OCI-LY1 (cell line): ENCODE results near the gene KMO.

Experiments used
- H2AFZ ChIP-seq: fragments of 200-600 bp; sonication (generic), shearing (Covaris generic); 2 replicates; pipeline ENCODE4 v1.6.0; 2014; ENCODE audit warnings: antibody characterized with exemption, mild to moderate bottlenecking, low read length
- H3F3A ChIP-seq: fragments of 200-600 bp; sonication (generic), shearing (Covaris generic); 2 replicates; pipeline ENCODE4 v1.6.0; 2014; ENCODE audit warnings: mild to moderate bottlenecking, antibody characterized with exemption, low read length, moderate library complexity; ENCODE audit not compliant: insufficient read depth
- H3K27ac ChIP-seq: fragments of 200-600 bp; sonication (generic); 2 replicates; pipeline ENCODE4 v1.5.1; 2014; ENCODE audit warnings: low read length, mixed run types, mild to moderate bottlenecking, low read depth; ENCODE audit not compliant: poor library complexity, severe bottlenecking
- H3K27me3 ChIP-seq: fragments of 200-600 bp; sonication (generic); 2 replicates; pipeline ENCODE4 v1.6.0; 2014; ENCODE audit warnings: antibody characterized with exemption, mild to moderate bottlenecking, low read length, moderate library complexity; ENCODE audit not compliant: insufficient read depth
- H3K36me3 ChIP-seq: fragments of 200-600 bp; sonication (generic); 2 replicates; pipeline ENCODE4 v1.6.1; 2014; ENCODE audit warnings: mild to moderate bottlenecking, antibody characterized with exemption, low read length, moderate library complexity, mixed read lengths; ENCODE audit not compliant: insufficient read depth
- H3K4me1 ChIP-seq: fragments of 200-600 bp; sonication (generic); 2 replicates; pipeline ENCODE4 v1.5.1; 2014; ENCODE audit warnings: mild to moderate bottlenecking, low read length, moderate library complexity; ENCODE audit not compliant: insufficient read depth, severe bottlenecking
- H3K4me2 ChIP-seq: fragments of 200-600 bp; sonication (generic), shearing (Covaris generic); 2 replicates; pipeline ENCODE4 v1.6.1; 2014; ENCODE audit warnings: low read length
- H3K4me3 ChIP-seq: fragments of 200-600 bp; sonication (generic); 2 replicates; pipeline ENCODE4 v1.5.1; 2014; ENCODE audit warnings: low read length, low read depth, mild to moderate bottlenecking, mixed read lengths; ENCODE audit not compliant: poor library complexity, severe bottlenecking
- H3K79me2 ChIP-seq: fragments of 200-600 bp; shearing (Covaris generic); 2 replicates; pipeline ENCODE4 v1.6.1; 2016; ENCODE audit warnings: mixed run types, low read length, mixed read lengths; ENCODE audit not compliant: insufficient read depth
- H3K9ac ChIP-seq: fragments of 200-600 bp; sonication (generic), shearing (Covaris generic); 2 replicates; pipeline ENCODE4 v1.6.1; 2014; ENCODE audit warnings: mild to moderate bottlenecking, low read length, mixed read lengths
- H3K9me2 ChIP-seq: fragments of 200-600 bp; sonication (generic), shearing (Covaris generic); 2 replicates; pipeline ENCODE4 v1.6.1; 2014; ENCODE audit warnings: low read depth, mild to moderate bottlenecking, low read length, mixed read lengths
- H3K9me3 ChIP-seq: fragments of 200-600 bp; shearing (Covaris generic); 2 replicates; pipeline ENCODE4 v1.6.1; 2014; ENCODE audit warnings: low read length, mixed read lengths
- H4K20me1 ChIP-seq: fragments of 200-600 bp; sonication (generic), shearing (Covaris generic); 2 replicates; pipeline ENCODE4 v1.6.0; 2016; ENCODE audit warnings: mild to moderate bottlenecking, low read length; ENCODE audit not compliant: insufficient read depth
- CTCF ChIP-seq: fragments of 200-600 bp; sonication (generic), shearing (Covaris generic); IDR thresholded peaks from 2 replicates; pipeline ENCODE4 v1.5.1; 2017; ENCODE audit warnings: mild to moderate bottlenecking, antibody characterized with exemption, low read length, moderate library complexity, mixed read lengths
- EZH2 ChIP-seq: fragments of 200-600 bp; sonication (generic), shearing (Covaris generic); IDR thresholded peaks from 2 replicates; pipeline ENCODE4 v1.8.0; 2017; ENCODE audit warnings: borderline replicate concordance, mixed run types, mild to moderate bottlenecking, antibody characterized with exemption, low read length, moderate library complexity, mixed read lengths

Gene KMO

GRCh38 chr1:241614572-241614971 lies 82.4 kb downstream of the KMO start:
- Histone ChIP-seq H3K36me3 (no peaks in the 10 kb centered on the region), H4K20me1 (no peaks in the 10 kb centered on the region), H3F3A (no peaks in the 10 kb centered on the region), H3K27me3 (no peaks in the 10 kb centered on the region), H3K4me2 (no peak overlapping the region), H3K9me3 (no peaks in the 10 kb centered on the region), H3K27ac (no peak overlapping the region), H3K4me1 (no peaks in the 10 kb centered on the region), H3K9me2 (no peaks in the 10 kb centered on the region), H3K79me2 (no peaks in the 10 kb centered on the region), H2AFZ (no peak overlapping the region), H3K4me3 (no peak overlapping the region), H3K9ac (no peak overlapping the region)
- no peak for TF ChIP-seq EZH2
- TF ChIP-seq CTCF, result no peak

- Histone ChIP-seq H3K36me3 (no peaks in the 10 kb centered on the region), H3K9me3 (no peaks in the 10 kb centered on the region), H3K9ac (no peak overlapping the region), H3K27me3 (no peaks in the 10 kb centered on the region), H3K4me3 (no peak overlapping the region), H3K79me2 (no peaks in the 10 kb centered on the region), H3K4me1 (no peaks in the 10 kb centered on the region), H3K27ac (no peak overlapping the region), H4K20me1 (no peaks in the 10 kb centered on the region), H3F3A (no peaks in the 10 kb centered on the region), H2AFZ (no peak overlapping the region), H3K4me2 (no peak overlapping the region), H3K9me2 (no peaks in the 10 kb centered on the region)
- TF ChIP-seq EZH2, result no peak
- TF ChIP-seq CTCF, result no peak
Observed at GRCh38 chr1:241615043-241615974, 83.1 kb downstream of the KMO start.

GRCh38 chr1:241617426-241617825 lies 85.2 kb downstream of the KMO start:
- TF ChIP-seq EZH2, result no peak
- TF ChIP-seq CTCF, result no peak
- Histone ChIP-seq H4K20me1 (no peaks in the 10 kb centered on the region), H3K79me2 (no peaks in the 10 kb centered on the region), H3K9me3 (no peaks in the 10 kb centered on the region), H3K9ac (no peak overlapping the region), H3K36me3 (no peaks in the 10 kb centered on the region), H3K4me1 (no peaks in the 10 kb centered on the region), H3K27ac (no peak overlapping the region), H2AFZ (no peak overlapping the region), H3K4me2 (no peak overlapping the region), H3K27me3 (no peaks in the 10 kb centered on the region), H3K9me2 (no peaks in the 10 kb centered on the region), H3F3A (no peaks in the 10 kb centered on the region), H3K4me3 (no peak overlapping the region)
